ENCODE data around the gene HLA-F.

DNA sequence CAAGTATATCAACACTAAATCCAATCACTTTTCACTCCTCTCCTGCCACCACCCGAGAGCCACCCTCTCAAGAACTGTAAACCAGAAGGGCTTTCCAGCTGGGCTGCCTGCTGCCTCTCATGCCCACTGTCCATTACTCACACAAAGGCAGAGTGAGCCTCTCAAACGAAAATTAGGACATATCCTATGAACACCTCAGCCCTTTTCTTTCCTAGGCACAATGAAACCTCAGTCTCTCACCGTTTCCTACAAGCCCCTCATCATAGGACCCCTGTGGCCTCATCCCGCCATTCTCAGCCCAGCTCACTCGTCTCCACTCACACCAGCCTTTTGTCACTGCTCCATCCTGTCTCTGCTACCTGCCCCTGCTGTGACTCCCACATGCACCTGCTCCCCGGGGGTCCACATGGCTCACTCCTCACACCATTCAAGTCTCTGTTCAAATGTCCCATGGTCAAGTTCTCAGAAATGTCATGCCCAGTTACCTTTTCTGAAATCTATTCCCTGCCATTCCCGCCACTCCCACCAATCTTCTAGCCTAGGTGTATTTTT is 7.4 kb downstream of the HLA-F start:
- no peak for TF ChIP-seq POLR2A (IDR thresholded peaks at IDR 0.05; ENCODE audit: low read length)
- TF ChIP-seq GATA1 (IDR thresholded peaks at IDR 0.05; ENCODE audit: low read depth, low read length): no peak

All from erythroblast (primary cell).